ENCODE data around the gene EVX1.

The EVX1 gene

DNA sequence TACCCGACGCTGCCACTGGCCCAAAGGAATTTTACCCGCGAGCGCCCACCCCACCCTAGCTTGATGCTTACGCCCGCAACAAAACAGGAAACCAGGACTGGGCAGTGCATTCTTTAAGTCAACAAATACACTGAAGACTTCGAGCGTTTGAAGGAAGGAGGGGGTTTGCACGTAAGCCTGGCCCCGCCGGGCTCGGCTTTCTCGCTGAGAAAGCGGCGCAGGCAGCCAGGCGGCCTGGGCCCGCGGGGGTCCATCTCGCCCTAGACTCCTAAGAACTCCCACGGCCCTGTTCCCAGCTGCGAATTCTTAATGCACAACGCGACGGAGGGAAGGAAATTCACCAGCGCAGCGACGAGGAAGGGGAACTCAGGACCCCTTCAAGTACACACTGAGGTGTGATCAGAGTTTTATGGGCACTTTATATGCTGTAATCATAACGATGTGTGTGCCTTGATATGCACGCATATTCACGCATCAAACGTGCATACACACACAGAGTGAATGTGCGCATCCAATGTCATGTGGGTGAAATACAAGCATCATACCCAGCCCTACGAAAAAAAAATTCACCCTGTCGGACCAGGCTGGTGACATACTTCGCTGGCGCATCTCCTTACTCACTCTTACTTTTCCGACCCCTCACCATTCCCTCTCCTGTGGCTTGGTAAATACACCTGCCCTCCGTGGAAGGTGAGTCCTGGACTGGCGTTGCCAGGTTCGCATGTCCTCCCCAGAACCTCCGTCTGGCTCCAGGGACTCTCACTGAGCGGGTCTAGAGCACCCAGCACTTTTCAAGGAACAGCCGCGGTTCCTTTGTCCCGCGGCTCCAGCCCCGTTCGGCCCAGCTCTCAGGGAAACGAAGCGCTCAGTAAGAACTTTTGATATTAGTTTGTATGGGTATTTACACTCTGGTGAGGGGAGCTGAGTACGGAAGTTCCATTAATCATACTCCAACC lies 37.0 kb upstream of the EVX1 start:
- no peak for DNase-seq (ENCODE audit: low read depth)

GRCh38 chr7:27207348-27207985 lies 35.1 kb upstream of the EVX1 start:
- DNase-seq (ENCODE audit: low read depth), result no peak

DNA sequence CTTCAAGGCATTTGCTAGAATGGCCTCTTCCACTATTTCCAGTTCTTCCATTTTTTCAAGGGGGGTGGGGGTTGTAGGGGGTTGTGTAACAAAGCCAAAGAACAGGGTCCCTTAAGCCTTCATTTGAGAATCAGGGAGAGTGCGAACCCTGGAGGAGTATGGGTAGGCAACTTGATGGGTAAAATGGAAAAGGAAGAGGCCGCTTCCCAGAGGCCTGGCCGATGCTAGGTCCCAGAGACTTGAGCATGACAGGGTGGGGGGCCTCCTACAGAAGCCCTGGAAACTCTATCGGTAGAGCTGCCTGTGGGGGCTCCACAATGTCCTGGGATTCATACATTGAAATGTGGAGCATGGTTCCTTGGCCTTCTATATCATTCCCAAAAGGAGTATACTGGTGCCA lies 33.6 kb upstream of the EVX1 start:
- DNase-seq (ENCODE audit: low read depth), result no peak

DNA sequence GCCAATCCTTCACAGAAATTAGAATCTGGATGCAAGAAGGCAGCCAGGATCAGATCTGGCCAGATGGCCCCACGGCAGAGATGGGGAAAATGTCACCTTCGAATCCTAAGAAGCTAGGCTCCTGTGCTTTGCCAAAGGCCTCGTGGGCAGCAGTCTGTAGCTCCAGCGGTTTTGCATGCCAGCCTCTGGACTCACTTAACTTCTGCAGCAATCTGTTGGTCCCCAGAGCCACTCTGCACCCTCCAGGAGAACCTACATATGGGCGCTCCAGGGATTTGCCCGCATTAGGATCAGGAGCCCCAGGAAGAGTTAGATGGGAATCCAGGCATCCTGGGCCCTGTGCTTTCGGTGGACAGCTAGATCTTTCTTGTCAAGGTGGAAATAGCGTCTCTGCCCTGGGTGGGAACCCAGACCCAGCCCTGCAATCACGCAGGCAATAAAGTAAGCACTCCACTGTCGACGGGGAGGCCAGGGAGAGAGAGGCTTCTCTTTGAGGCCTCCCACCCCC lies 32.6 kb upstream of the EVX1 start:
- DNase-seq (ENCODE audit: low read depth), result no peak

DNA sequence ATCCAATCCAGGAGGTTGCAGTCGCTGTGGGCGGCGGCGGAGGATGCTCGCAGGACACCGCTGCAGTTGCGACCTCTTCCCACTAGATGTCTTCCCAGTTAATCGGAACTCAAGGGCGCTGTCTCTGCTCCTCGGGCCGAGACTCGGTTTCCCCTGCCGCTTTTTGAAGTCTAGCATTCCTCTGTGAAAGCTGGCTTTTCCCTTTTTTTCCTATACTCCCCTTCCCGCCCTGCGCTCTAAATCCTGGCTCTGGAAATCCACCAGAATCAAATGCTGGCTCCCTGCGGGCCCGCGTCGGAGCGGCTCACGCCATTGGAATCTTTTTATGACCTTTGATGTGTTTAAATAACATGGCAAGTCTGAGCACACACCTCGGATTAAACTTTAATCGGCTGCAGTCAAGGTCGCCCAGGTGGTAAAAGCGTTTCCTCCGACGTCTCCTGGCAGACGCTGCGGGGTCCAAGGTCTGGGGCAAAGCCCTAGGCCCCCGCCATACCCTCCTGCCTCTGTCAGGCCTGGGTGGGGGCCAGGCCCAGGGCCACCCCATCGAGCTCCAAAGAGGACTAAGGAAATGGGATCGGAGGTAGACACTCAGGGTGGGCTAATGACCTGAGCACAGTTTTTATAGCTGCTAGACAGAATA lies 32.0 kb upstream of the EVX1 start:
- no peak for DNase-seq (ENCODE audit: low read depth)

- no peak for DNase-seq (ENCODE audit: low read depth)
These were observed 31.5 kb upstream of the EVX1 start for GRCh38 chr7:27211084-27211446.

DNA sequence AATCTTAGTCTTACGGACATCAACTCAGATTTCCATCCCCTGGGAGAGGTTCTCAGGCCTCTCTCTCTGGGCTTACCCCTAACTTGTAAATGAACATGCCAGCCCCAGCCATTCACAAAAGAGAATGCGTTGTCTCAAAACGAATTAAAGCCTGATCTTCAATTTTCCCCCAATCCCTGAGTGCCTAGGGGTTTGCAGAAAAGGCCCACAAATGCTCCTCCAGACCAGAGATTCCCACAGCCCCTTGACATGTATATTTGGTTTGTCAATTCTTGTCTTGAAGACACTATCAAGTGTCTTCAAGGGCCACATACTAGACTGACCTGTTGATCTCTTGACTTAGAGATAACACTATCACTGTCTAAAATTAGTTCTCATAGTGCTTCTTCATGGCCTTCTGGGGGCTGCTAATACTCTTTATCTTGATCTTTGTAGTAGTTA lies 30.8 kb upstream of the EVX1 start:
- no peak for DNase-seq (ENCODE audit: low read depth)

DNA sequence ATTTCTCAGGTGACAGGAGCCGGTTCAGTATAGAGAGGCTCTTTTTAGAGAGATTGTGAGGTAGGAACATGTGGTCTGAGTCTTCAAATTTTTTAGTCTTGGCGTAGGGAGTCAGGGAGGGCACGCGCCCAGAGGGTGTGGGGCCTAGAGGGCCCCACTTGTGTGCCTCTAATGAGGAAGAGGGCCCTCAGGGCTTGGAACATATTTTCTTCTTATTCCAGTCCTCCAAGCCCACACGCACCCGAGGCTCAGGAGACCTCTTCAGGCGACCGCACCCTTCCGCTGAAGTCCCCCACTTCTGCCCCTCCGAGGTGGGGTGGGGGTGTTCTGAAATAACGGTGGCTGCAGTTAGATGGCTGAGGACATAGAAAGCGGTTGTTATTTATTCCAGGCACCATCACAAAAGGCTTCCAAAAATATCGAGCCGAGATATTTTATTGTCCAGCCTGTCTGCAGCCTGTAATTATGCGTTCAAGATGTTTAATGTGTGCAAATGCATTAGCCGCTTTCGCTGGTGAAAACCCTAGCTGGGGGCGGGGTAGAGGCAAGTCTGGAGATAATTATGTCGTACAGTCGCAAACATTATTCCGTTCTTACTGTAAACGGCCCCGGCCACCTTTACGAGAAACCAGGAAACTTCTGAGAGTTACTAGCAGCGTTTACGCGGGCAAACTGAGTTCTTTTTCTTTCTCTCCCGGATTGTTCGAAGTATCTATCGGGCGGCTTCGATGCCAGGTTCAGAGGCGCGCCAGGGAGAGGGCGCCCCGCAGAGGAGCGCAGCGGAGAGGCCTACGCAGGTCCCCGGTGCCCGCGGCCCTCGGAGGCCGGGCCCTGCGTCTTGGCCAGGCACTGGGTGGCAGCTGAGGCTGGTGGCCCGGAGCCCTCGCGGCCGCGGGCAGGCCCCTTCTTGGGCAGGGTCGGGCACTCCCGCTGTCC lies 29.8 kb upstream of the EVX1 start:
- no peak for DNase-seq (ENCODE audit: low read depth)

DNA sequence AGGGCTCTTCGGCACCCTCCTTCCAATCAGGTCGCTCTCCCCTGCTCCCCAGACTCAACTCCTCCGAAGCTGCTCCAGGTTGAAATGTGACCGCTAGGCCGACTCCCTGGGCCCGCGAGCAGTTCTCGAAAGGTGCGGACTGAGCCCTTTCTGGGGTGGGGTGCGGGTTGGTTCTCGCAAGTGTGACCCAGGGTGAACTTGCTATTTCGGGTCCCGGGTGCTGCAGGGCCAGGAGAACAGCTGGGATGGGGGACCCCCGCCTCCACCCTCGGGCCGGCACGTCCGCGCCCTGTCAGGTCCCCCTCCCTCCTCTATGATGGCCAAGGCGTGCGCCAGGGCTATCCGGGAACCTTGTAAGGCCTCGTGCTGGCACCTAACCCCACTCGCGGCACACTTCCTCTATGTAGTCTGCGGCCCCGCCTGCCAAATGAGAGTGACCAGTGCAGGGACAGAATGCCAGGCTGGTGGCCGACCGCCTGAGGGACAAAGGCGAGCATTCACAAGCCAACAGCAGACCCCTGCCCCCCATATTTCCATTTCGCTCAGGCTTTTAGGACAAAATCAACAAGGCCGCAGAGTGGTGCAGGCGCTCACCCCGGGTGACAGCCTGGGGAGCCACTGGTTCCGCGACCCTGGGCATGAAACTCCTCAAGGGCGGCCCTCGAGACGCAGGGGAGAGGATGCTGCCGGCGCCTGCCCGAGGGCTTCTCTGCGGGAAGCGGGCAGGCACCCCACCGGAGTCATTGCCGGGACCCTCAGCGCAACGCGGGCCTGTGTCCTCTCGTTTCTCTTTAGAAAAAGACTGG lies 29.0 kb upstream of the EVX1 start:
- DNase-seq (ENCODE audit: low read depth), result no peak

DNA sequence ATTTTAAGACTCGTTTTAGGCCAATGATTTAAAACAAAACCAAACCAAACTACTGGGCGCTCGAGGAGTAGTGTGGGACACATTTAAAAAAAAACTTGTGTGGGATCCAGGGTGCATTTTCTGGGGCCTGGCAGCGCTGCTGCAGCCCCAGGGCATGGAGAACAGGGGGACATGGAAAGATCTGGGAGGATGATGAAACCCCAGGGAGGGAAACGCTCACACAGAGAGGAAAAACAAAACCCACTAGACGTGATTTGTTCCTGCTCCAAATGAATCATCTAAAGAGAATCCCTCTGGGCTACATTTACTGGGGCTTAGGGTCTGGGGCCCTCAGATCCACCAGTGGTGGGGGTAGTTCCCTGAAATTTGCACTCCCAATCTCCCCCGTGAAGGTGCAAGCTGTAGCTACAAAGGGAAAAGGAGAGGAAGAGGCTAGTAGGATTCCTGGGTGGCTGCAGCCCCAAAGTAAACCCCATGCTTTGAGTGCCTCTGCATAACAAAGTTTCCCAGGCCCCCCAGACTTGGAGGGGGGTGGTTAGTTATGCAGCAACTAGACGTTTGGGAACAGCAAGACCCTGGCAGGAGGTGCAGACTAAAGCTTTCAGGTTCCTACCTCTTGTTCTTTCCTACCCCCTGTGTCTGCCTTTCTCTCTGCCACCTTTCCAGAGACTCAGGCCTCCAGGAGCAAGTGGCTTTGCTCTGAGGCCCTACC lies 28.2 kb upstream of the EVX1 start:
- no peak for DNase-seq (ENCODE audit: low read depth)

GRCh38 chr7:27215356-27215755 lies 27.2 kb upstream of the EVX1 start:
- DNase-seq (ENCODE audit: low read depth), result no peak

GRCh38 chr7:27217951-27218350 lies 24.7 kb upstream of the EVX1 start:
- no peak for DNase-seq (ENCODE audit: low read depth)

GRCh38 chr7:27219821-27220220 lies 22.8 kb upstream of the EVX1 start:
- DNase-seq (ENCODE audit: low read depth), result no peak

- no peak for DNase-seq (ENCODE audit: low read depth)
These were observed 22.1 kb upstream of the EVX1 start for GRCh38 chr7:27220440-27220955.

GRCh38 chr7:27221201-27221797 lies 21.3 kb upstream of the EVX1 start:
- no peak for DNase-seq (ENCODE audit: low read depth)

DNA sequence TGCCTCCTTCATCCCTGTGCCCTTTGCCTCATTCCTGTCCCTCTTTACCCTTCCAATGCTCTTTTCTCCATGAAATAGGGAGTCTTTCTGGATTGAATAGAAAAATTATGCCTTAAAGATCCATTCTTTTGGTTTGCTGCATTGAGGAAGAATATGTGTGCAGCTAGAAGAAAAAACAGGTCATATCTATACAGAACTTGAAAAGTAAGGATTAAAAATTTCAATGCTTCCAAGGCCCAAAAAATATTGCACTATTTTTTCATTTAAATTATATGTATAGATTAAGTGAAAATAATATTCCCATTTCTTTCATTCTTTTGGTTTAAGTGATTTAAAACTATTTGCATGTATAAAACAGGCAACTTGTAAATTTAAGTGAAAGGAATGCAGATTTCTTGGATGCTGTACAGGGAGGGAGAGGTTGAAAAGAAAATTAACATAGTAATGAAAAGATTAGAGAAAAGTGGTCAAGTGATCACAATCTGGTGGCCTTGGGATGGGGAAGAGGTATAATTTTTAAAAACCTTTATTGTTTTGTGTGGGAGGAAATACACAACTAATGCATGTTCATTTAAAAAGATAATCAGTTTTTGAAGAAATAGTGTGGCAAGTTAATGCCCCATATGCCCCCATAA lies 18.5 kb upstream of the EVX1 start:
- no peak for DNase-seq (ENCODE audit: low read depth)

DNA sequence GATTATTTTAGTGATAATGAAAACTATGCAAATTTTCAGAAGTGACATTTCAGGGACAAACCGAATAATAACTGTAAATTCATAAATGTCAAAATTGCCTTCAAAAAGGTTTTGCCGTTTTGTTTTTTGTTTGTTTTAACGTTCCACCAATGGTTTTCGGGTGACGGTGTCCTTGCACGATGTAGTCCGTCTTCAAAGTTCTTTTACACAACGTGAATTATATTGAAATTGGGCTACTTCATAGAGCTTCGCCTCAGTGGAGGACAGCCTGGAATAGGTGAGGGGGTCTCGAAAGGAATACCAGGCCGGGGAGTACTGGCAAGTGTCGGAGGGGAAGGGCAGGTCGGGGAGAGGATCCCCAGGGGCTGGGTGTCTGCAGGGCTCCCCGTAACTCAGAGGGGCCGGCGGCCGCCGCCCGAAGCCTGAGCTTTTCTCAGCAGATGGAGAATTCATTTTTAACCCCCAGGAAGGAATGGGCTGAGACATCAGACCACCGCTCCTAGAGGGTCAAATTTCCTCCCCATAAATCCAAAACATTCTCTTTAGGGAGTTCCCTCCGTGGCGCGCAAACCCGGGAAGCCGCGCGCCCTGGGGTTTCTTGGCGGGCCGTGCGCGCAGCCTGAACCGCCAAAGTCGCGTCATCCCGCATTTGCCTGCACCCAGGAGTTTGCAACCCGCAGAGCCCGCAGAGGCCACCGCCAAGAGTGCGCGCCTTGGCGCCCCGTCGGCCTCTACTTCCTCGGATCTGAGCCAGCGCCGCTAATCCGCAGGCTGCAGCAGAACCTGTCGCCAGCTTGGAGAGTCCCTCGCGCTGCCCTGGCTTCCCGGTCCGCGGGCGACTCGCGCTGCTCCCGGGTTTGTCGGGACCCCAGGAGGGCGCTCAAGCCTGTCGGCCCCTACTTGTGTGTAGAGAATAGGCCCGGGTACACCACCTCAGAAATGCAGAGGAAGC lies 17.3 kb upstream of the EVX1 start:
- no peak for DNase-seq (ENCODE audit: low read depth)

GRCh38 chr7:27229448-27229847 lies 13.2 kb upstream of the EVX1 start:
- DNase-seq (ENCODE audit: low read depth), result no peak
